AG08396 (cell line): Measurements from ENCODE around the gene CCDC192.
"Not testable (repeated sequence)": the region's sequence is repeated elsewhere in the genome, so short reads cannot be mapped to it uniquely, and the experiment has no call there.

ENCODE experiments used
- DNase-seq: peaks from one replicate; pipeline ENCODE4 v3.0.0; 2012; ENCODE audit warnings: low spot score, mixed read lengths

The CCDC192 gene

GRCh38 chr5:127699416-127699815, 3.8 kb upstream of the CCDC192 start:
- DNase-seq, result no peak

- DNase-seq, result no peak
These were observed 2.9 kb upstream of the CCDC192 start for GRCh38 chr5:127700237-127700766.

- DNase-seq, result no peak
These were observed 757 bp upstream of the CCDC192 start for GRCh38 chr5:127702434-127702833.

- DNase-seq, result peak; percentile 22
These were observed 2.1 kb downstream of the CCDC192 start for GRCh38 chr5:127705120-127705892.

GRCh38 chr5:127706691-127707090, 3.5 kb downstream of the CCDC192 start:
- no peak for DNase-seq

- DNase-seq, result no peak
These were observed 4.0 kb downstream of the CCDC192 start for GRCh38 chr5:127707209-127707608.

GRCh38 chr5:127713083-127713482, 9.9 kb downstream of the CCDC192 start:
- DNase-seq, result not testable (repeated sequence)

GRCh38 chr5:127718181-127718580, 15.0 kb downstream of the CCDC192 start:
- DNase-seq, result no peak

- no peak for DNase-seq
These were observed 20.4 kb downstream of the CCDC192 start for GRCh38 chr5:127723571-127723970.

GRCh38 chr5:127725673-127726072, 22.5 kb downstream of the CCDC192 start:
- DNase-seq, result no peak

GRCh38 chr5:127732963-127733362, 29.8 kb downstream of the CCDC192 start:
- no peak for DNase-seq

GRCh38 chr5:127739348-127739747, 36.2 kb downstream of the CCDC192 start:
- DNase-seq, result not testable (repeated sequence)

- no peak for DNase-seq
These were observed 36.7 kb downstream of the CCDC192 start for GRCh38 chr5:127739807-127740384.

- DNase-seq, result no peak
These were observed 38.2 kb downstream of the CCDC192 start for GRCh38 chr5:127741412-127741811.

GRCh38 chr5:127744241-127744640, 41.0 kb downstream of the CCDC192 start:
- DNase-seq, result no peak

- peak; percentile 21 for DNase-seq
These were observed 43.6 kb downstream of the CCDC192 start for GRCh38 chr5:127746756-127747155.

- DNase-seq, result not testable (repeated sequence)
These were observed 49.5 kb downstream of the CCDC192 start for GRCh38 chr5:127752503-127753265.

- peak; percentile 22 for DNase-seq
These were observed 51.1 kb downstream of the CCDC192 start for GRCh38 chr5:127754259-127754658.

- no peak for DNase-seq
These were observed 51.5 kb downstream of the CCDC192 start for GRCh38 chr5:127754706-127755105.

GRCh38 chr5:127757576-127757975, 54.4 kb downstream of the CCDC192 start:
- DNase-seq, result peak; percentile 42

GRCh38 chr5:127758766-127759283, 55.6 kb downstream of the CCDC192 start:
- no peak for DNase-seq

GRCh38 chr5:127761869-127762268, 58.7 kb downstream of the CCDC192 start:
- DNase-seq, result no peak
